K562 (cell line): ENCODE data around the gene DUS1L.

Experiments used
- DPF2 ChIP-seq: fragments of 450-650 bp; IDR thresholded peaks from 2 replicates; pipeline ENCODE4 v1.6.1; 2016
- ESRRA ChIP-seq: fragments of 450-650 bp; IDR thresholded peaks from 2 replicates; pipeline ENCODE4 v1.6.1; 2014; ENCODE audit warnings: low read depth, mild to moderate bottlenecking, moderate library complexity, borderline replicate concordance
- HDAC8 ChIP-seq: fragments of 450-650 bp; IDR thresholded peaks from 2 replicates; pipeline ENCODE4 v1.6.1; 2016; ENCODE audit warnings: mild to moderate bottlenecking, missing genetic modification characterization, moderate library complexity, missing compliant biosample characterization
- POLR2AphosphoS5 ChIP-seq: IDR thresholded peaks from 2 replicates; pipeline ENCODE4 v1.6.1; 2011; ENCODE audit warnings: mild to moderate bottlenecking, low read depth, low read length, moderate library complexity; ENCODE audit not compliant: control insufficient read depth, insufficient read depth
- POLR3G ChIP-seq: IDR thresholded peaks from 2 replicates; pipeline ENCODE4 v1.6.1; 2011; ENCODE audit not compliant: insufficient read length, insufficient replicate concordance; ENCODE audit errors: extremely low read depth
- SMARCB1 ChIP-seq: IDR thresholded peaks from 2 replicates; pipeline ENCODE4 v1.6.1; 2011; ENCODE audit warnings: improper control_type of control experiment, low read depth; ENCODE audit not compliant: insufficient read length
- SP2 ChIP-seq: IDR thresholded peaks from 2 replicates; pipeline ENCODE4 v1.6.1; 2011; ENCODE audit warnings: mild to moderate bottlenecking, low read depth, low read length, moderate library complexity; ENCODE audit not compliant: poor library complexity, severe bottlenecking; ENCODE audit errors: extremely low read depth
- TCF7L2 ChIP-seq: fragments of 150-350 bp; IDR thresholded peaks from 2 replicates; pipeline ENCODE4 v1.6.1; 2016; ENCODE audit warnings: low read depth, mild to moderate bottlenecking, low read length, moderate library complexity
- ZFP36 ChIP-seq: fragments of 150-350 bp; IDR thresholded peaks from 2 replicates; pipeline ENCODE4 v1.6.1; 2018; ENCODE audit warnings: low read length, low read depth; ENCODE audit not compliant: partially characterized antibody
- ZNF24 ChIP-seq: fragments of 450-650 bp; IDR thresholded peaks from 2 replicates; pipeline ENCODE4 v1.6.1; 2016
- ZZZ3 ChIP-seq: fragments of 450-650 bp; IDR thresholded peaks from 2 replicates; pipeline ENCODE4 v1.6.1; 2016; ENCODE audit warnings: antibody characterized with exemption, mild to moderate bottlenecking, moderate library complexity
- TF ChIP-seq, protein P1 (sequence below), 3 experiments: IDR thresholded peaks in 2 of 3; conservative IDR thresholded peaks in 1 of 3; 2 replicates each; pipeline ENCODE4 v1.5.1; 2011 to 2012; ENCODE audit warnings: low read length in 3 of 3, mild to moderate bottlenecking in 3 of 3, control low read depth in 2 of 3, improper control_type of control experiment in 1 of 3, inconsistent platforms in 1 of 3, low read depth in 1 of 3, mixed read lengths in 1 of 3, moderate library complexity in 1 of 3; ENCODE audit not compliant: insufficient read depth in 2 of 3
- TF ChIP-seq, protein P2 (sequence below): sonication (generic); formaldehyde crosslinking; IDR thresholded peaks from 2 replicates; pipeline ENCODE4 v1.9.0; 2022; ENCODE audit warnings: mild to moderate bottlenecking, missing genetic modification reagents

DNA sequence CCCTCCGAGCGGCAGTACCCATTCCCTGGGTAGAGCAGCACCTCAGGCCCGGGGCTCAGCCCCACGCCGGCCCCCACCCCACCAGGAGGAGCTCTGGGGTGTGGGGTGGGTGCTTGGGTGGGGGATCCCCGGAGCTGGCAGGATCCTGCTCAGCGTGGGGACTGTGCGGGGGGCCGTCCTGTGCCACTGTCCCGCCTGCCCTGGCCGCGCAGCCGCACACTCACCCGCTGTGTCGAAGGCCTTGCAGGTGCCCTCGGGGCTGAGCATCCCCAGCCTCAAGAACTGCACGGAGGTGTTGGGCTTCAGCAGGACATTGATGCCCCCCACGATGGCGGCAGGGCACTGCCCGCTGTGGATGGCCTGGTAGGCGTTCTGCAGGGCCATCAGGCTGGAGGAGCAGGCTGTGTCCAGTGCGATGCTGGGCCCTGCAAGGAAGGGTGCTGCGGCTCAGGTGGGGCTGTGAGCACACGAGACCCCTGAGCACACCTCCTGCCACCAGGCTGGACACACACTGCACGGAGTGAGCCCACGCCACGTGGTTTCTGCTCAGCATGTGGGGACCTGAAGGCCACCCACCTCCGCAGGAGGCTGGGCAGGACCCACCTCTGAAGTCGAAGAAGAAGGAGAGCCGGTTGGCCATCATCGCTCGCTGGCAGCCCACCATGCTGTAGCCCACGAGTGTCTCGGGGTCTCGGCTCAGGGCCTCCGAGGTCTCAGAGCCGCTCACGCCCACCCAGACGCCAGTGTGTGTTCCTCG, 27.6 kb upstream of the DUS1L start:
- TF ChIP-seq ZNF24 = no peak
- no peak for TF ChIP-seq SP2
- no peak for TF ChIP-seq ESRRA
- no peak for TF ChIP-seq DPF2
- no peak for TF ChIP-seq SMARCB1
- TF ChIP-seq POLR3G = no peak
- TF ChIP-seq ZFP36 = no peak
- TF ChIP-seq HDAC8 (tag) = no peak
- no peak for TF ChIP-seq TCF7L2
- TF ChIP-seq, protein P1, sequence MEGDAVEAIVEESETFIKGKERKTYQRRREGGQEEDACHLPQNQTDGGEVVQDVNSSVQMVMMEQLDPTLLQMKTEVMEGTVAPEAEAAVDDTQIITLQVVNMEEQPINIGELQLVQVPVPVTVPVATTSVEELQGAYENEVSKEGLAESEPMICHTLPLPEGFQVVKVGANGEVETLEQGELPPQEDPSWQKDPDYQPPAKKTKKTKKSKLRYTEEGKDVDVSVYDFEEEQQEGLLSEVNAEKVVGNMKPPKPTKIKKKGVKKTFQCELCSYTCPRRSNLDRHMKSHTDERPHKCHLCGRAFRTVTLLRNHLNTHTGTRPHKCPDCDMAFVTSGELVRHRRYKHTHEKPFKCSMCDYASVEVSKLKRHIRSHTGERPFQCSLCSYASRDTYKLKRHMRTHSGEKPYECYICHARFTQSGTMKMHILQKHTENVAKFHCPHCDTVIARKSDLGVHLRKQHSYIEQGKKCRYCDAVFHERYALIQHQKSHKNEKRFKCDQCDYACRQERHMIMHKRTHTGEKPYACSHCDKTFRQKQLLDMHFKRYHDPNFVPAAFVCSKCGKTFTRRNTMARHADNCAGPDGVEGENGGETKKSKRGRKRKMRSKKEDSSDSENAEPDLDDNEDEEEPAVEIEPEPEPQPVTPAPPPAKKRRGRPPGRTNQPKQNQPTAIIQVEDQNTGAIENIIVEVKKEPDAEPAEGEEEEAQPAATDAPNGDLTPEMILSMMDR (IDR thresholded peaks at IDR 0.05 in 2 of 3, conservative IDR thresholded peaks at IDR 0.05 in 1 of 3; ENCODE audit: insufficient read depth in 2 of 3, low read depth in 1 of 3, low read length in 3 of 3) = no peak
- TF ChIP-seq ZZZ3 = no peak
- peak; percentile 25; the same call in 1 of the 2 replicates for TF ChIP-seq POLR2AphosphoS5
- TF ChIP-seq, protein P2, sequence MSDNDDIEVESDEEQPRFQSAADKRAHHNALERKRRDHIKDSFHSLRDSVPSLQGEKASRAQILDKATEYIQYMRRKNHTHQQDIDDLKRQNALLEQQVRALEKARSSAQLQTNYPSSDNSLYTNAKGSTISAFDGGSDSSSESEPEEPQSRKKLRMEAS (CRISPR knock-in tag) = no peak
